Endothelial cell of umbilical vein (primary cell): ENCODE measurements around the gene GPSM1. TPM values are rescaled to one million over a fixed set of nuclear protein-coding genes. Genes with fewer than 3 reads are reported as not detected.

Experiments
- BruUV-seq: library from RNA; stranded (reverse); fragments of 400-500 nt; replicated peaks from 2 replicates; lab custom pipeline; 2021; lab: Mats Ljungman, UMichigan
- CTCF ChIA-PET: fragments of 300-600, 350-600 bp; sonication (Branson Sonifier 250); formaldehyde crosslinking; loops from one replicate; lab custom pipeline; 2021; ENCODE audit warnings: antibody characterized with exemption, inconsistent platforms; lab: Charles Lee
- POLR2A ChIA-PET: fragments of 300-600, 350-600 bp; sonication (Branson Sonifier 250); formaldehyde crosslinking; loops from one replicate; lab custom pipeline; 2021; ENCODE audit warnings: antibody characterized with exemption, inconsistent platforms; lab: Charles Lee
- DNase-seq: peaks from one replicate; pipeline ENCODE4 v3.0.0-alpha.2; 2011; ENCODE audit warnings: low read depth, low spot score
- FAIRE-seq: peaks from 2 replicates; lab custom pipeline; 2011; peaks lifted over from hg19 to GRCh38; lab: Jason Lieb, UNC
- H2AFZ ChIP-seq: 2 replicates; pipeline ENCODE4 v1.6.0; 2012; ENCODE audit warnings: low read depth, low read length, control low read depth, inconsistent platforms
- H3K27ac ChIP-seq: 2 replicates; pipeline ENCODE4 v1.5.1; 2011; ENCODE audit warnings: low read depth, mild to moderate bottlenecking, control low read depth, low read length, moderate library complexity; ENCODE audit not compliant: insufficient read depth
- H3K27me3 ChIP-seq, 2 experiments: 2 replicates each; pipeline versions ENCODE4 v1.6.0 to v1.6.1; 2011; ENCODE audit warnings: low read length in 2 of 2, mixed read lengths in 1 of 2; ENCODE audit not compliant: control insufficient read depth in 2 of 2, insufficient read depth in 2 of 2
- H3K36me3 ChIP-seq, 2 experiments: 2 replicates in 1 of 2; 3 replicates in 1 of 2; pipeline ENCODE4 v1.5.1; 2011; ENCODE audit warnings: low read length in 2 of 2, mild to moderate bottlenecking in 1 of 2, moderate library complexity in 1 of 2; ENCODE audit not compliant: control insufficient read depth in 2 of 2, insufficient read depth in 2 of 2; ENCODE audit errors: extremely low read depth in 1 of 2
- H3K4me1 ChIP-seq: 3 replicates; pipeline ENCODE4 v1.5.1; 2011; ENCODE audit warnings: mild to moderate bottlenecking, low read length; ENCODE audit not compliant: control insufficient read depth, insufficient read depth; ENCODE audit errors: extremely low read depth
- H3K4me2 ChIP-seq: 2 replicates; pipeline ENCODE4 v1.6.1; 2011; ENCODE audit warnings: low read length, control low read depth, mixed read lengths; ENCODE audit not compliant: insufficient read depth
- H3K4me3 ChIP-seq, 3 experiments: fragments of 200-600 bp in 1 of 3; sonication (generic), shearing (Covaris generic) in 1 of 3; replicated peaks in 1 of 3; 2 replicates each; pipeline ENCODE4 v1.5.1; 2011 to 2016; ENCODE audit warnings: control low read depth in 3 of 3, low read length in 3 of 3, mild to moderate bottlenecking in 2 of 3, inconsistent platforms in 1 of 3, low read depth in 1 of 3, moderate library complexity in 1 of 3; ENCODE audit not compliant: insufficient read depth in 1 of 3
- H3K79me2 ChIP-seq: 2 replicates; pipeline ENCODE4 v1.6.0; 2012; ENCODE audit warnings: low read length, inconsistent platforms; ENCODE audit not compliant: control insufficient read depth, insufficient read depth
- H3K9ac ChIP-seq: replicated peaks from 2 replicates; pipeline ENCODE3; 2011; ENCODE audit warnings: low read length, control low read depth; ENCODE audit not compliant: insufficient read depth; ENCODE audit errors: extremely low read depth
- H3K9me1 ChIP-seq: replicated peaks from 3 replicates; pipeline ENCODE4 v1.6.0; 2011; ENCODE audit warnings: mild to moderate bottlenecking, low read length; ENCODE audit not compliant: control insufficient read depth, insufficient read depth; ENCODE audit errors: extremely low read depth
- H3K9me3 ChIP-seq: replicated peaks from 2 replicates; pipeline ENCODE4 v1.5.1; 2012; ENCODE audit warnings: low read length, inconsistent platforms; ENCODE audit not compliant: control insufficient read depth, insufficient read depth
- H4K20me1 ChIP-seq: replicated peaks from 2 replicates; pipeline ENCODE3; 2011; ENCODE audit warnings: mild to moderate bottlenecking, low read length; ENCODE audit not compliant: control insufficient read depth, insufficient read depth; ENCODE audit errors: extremely low read depth
- EZH2 ChIP-seq: IDR thresholded peaks from 2 replicates; pipeline ENCODE4 v1.6.1; 2012; ENCODE audit warnings: borderline replicate concordance, low read depth, mild to moderate bottlenecking, moderate library complexity, low read length, inconsistent platforms; ENCODE audit not compliant: severe bottlenecking
- POLR2A ChIP-seq: IDR thresholded peaks from 2 replicates; pipeline ENCODE4 v1.6.1; 2012; ENCODE audit warnings: low read depth, mild to moderate bottlenecking, control low read depth, low read length
- POLR2AphosphoS5 ChIP-seq: IDR thresholded peaks from 2 replicates; pipeline ENCODE4 v1.6.1; 2012; ENCODE audit warnings: low read depth, mild to moderate bottlenecking, control low read depth, low read length, moderate library complexity; ENCODE audit not compliant: insufficient read depth
- dilution Hi-C: fragments of 300-500 bp; cut with MboI; formaldehyde crosslinking; loops from one replicate; pipeline ENCODE4 v1.15.0; 2019; ENCODE audit warnings: low sequenced_read_pairs; ENCODE audit not compliant: extremely low pct_ligation_motif_present
- intact Hi-C: fragments of 100-400 bp; cut with micrococcal nuclease; formaldehyde crosslinking; loops from one replicate; pipeline ENCODE4 v1.10.0; 2022
- polyA plus RNA-seq, 4 experiments: library from polyadenylated mRNA; depleted of rRNA in 3 of 4; stranded (reverse) in 3 of 4; unstranded in 1 of 4; fragments of >200 nt; gene quantifications; 2 replicates each; pipeline versions ENCODE4 v1.2.1 to v1.2.3, GENCODE V29; 2011 to 2012; ENCODE audit warnings: missing spikeins in 1 of 4
- total RNA-seq: library from RNA; stranded (reverse); gene quantifications from 2 replicates; pipeline ENCODE4 v1.2.3, GENCODE V29; 2021
- TF ChIP-seq, protein P1 (sequence below), 2 donors: IDR thresholded peaks; 1 replicate in 1 of 2; 2 replicates in 1 of 2; pipeline ENCODE4 v1.5.1; 2011; ENCODE audit warnings: low read length in 2 of 2, mild to moderate bottlenecking in 2 of 2, moderate library complexity in 2 of 2, control low read depth in 1 of 2, inconsistent platforms in 1 of 2, low read depth in 1 of 2; ENCODE audit not compliant: insufficient read depth in 1 of 2; ENCODE audit errors: extremely low read depth in 1 of 2
- TF ChIP-seq, protein P2 (sequence below): IDR thresholded peaks from 2 replicates; pipeline ENCODE4 v1.6.1; 2011; ENCODE audit not compliant: insufficient read depth, insufficient read length

The GPSM1 gene
- total and polyA plus RNA-seq, 2 donors (not counting 3 experiments of a cell fraction or from before 2014, with no cell fraction given), result 34.6 to 47.1 TPM

DNA sequence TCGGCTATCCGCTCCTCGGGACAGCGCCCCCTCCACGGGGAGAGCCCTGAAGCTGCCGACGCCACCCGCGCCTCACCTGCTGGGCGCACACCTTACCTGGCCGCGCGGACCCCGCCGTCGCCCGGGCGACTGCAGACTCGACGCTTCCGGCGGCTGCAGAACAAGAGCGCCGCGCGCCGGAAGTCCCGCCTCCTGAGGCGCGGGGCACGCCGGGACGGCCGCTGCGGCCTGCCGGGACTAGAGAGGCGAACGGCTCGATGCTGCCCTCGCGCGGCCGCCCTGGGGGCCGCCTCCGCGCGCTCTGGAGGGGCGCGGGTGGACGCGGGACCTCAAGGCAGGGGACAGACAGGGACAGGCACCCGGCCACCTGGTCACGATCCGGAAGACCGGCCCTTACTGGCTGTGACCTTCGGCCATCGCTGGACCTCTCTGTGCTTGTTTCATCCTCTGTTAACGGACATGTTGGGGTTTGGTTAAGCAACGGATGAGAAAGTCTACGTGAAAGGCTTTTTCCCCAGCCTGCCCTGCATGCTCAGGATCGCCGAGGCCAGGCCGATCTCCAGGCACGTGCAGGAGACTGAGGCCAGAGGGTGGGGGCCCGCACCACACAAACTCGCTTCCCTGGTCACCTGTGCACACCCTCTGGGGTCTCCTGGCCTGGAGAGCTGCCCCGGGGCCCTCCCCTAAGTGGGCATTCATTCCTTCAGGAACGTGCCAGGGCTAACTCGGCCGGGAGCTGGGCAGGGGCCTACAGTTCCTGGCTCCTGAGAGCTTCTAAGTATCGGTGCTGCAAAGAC lies 72.9 kb downstream of the GPSM1 start, which contains the start of gene SNAPC4:
SNAPC4 (minus strand) TSS at position 133 of the 797 bp plus-strand sequence. CDS start 1,742 bp downstream, outside the sequence.
- Histone ChIP-seq H3K4me3 (peak within 1 kb of the TSS; percentile 55 to 96 (median 62)), H3K27me3 (no peaks in the 10 kb centered on the region), H3K9ac (peak within 1 kb of the TSS; percentile 70), H3K4me1 (peaks cover 10% of the 10 kb centered on the region), H4K20me1 (no peaks in the 10 kb centered on the region), H3K9me1 (no peaks in the 10 kb centered on the region), H2AFZ (peak within 1 kb of the TSS; percentile 67), H3K36me3 (peaks cover 4 to 38% of the 10 kb centered on the region in 2 experiments), H3K27ac (peak within 1 kb of the TSS; percentile 27), H3K9me3 (no peaks in the 10 kb centered on the region), H3K79me2 (peaks cover 22% of the 10 kb centered on the region), H3K4me2 (peak within 1 kb of the TSS; percentile 64)
- BruUV-seq, result no TSS peak
- DNase-seq, result peak; percentile 82
- TF ChIP-seq, protein P1, sequence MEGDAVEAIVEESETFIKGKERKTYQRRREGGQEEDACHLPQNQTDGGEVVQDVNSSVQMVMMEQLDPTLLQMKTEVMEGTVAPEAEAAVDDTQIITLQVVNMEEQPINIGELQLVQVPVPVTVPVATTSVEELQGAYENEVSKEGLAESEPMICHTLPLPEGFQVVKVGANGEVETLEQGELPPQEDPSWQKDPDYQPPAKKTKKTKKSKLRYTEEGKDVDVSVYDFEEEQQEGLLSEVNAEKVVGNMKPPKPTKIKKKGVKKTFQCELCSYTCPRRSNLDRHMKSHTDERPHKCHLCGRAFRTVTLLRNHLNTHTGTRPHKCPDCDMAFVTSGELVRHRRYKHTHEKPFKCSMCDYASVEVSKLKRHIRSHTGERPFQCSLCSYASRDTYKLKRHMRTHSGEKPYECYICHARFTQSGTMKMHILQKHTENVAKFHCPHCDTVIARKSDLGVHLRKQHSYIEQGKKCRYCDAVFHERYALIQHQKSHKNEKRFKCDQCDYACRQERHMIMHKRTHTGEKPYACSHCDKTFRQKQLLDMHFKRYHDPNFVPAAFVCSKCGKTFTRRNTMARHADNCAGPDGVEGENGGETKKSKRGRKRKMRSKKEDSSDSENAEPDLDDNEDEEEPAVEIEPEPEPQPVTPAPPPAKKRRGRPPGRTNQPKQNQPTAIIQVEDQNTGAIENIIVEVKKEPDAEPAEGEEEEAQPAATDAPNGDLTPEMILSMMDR (IDR thresholded peaks at IDR 0.05; ENCODE audit: extremely low read depth in 1 of 2, insufficient read depth in 1 of 2, low read depth in 1 of 2, low read length in 2 of 2), result peak; percentile 88 to 97
- TF ChIP-seq EZH2 (no peak), POLR2A (peak; percentile 90), POLR2AphosphoS5 (peak; percentile 79)
- TF ChIP-seq, protein P2, sequence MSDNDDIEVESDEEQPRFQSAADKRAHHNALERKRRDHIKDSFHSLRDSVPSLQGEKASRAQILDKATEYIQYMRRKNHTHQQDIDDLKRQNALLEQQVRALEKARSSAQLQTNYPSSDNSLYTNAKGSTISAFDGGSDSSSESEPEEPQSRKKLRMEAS, result no peak
- dilution Hi-C loops (no loop called here), intact Hi-C loops (loop anchor here (1.0 kb wide), 4 partner anchors 10 to 88 kb away; partner anchors contain the start of genes DNLZ, ENTR1 and PMPCA)
- peak; percentile 91 for FAIRE-seq
- ChIA-PET CTCF (interaction anchor here (1.1 to 2.9 kb wide), 9 partner anchors 10 to 231 kb away, joined by 3 to 22 read pairs (median 6); partner anchors contain the start of genes DNLZ, ENTR1 and PMPCA), POLR2A (no interaction called here)
